Colonic mucosa (tissue), 4 donors: Measurements from ENCODE around the gene WNT7A. TPM values are rescaled to one million over a fixed set of nuclear protein-coding genes. Genes with fewer than 3 reads are reported as not detected.

Source experiments
- DNase-seq: peaks from one replicate; pipeline ENCODE4 v3.0.0-alpha.2; 2020
- H3K27ac ChIP-seq: fragments of 200-600 bp; one replicate; pipeline ENCODE4 v1.8.0; 2021
- H3K27me3 ChIP-seq: fragments of 200-600 bp; one replicate; pipeline ENCODE4 v1.8.0; 2021
- H3K36me3 ChIP-seq: fragments of 200-600 bp; one replicate; pipeline ENCODE4 v1.8.0; 2021
- H3K4me1 ChIP-seq: fragments of 200-600 bp; one replicate; pipeline ENCODE4 v1.8.0; 2021; ENCODE audit warnings: mild to moderate bottlenecking
- H3K4me3 ChIP-seq: fragments of 200-600 bp; one replicate; pipeline ENCODE4 v1.8.0; 2021
- H3K9ac ChIP-seq, 2 donors: one replicate each; pipeline ENCODE4 v1.7.0; 2013; ENCODE audit warnings: control low read depth in 2 of 2, low read depth in 2 of 2, low read length in 2 of 2
- H3K9me3 ChIP-seq: fragments of 200-600 bp; one replicate; pipeline ENCODE4 v1.8.0; 2021
- CTCF ChIP-seq: fragments of 200-600 bp; IDR thresholded peaks from one replicate; pipeline ENCODE4 v1.8.0; 2022; ENCODE audit warnings: antibody characterized with exemption, mild to moderate bottlenecking
- intact Hi-C: fragments of 100-400 bp; cut with DNase I; formaldehyde crosslinking; loops from one replicate; pipeline ENCODE4 v1.14.1; 2022
- total RNA-seq, 2 donors: library from RNA; stranded (reverse); fragmentation: NEBNext Ultra II Directional in 1 of 2; extraction: Animal tissue kit (Norgen Biotek cat#: 25700) in 1 of 2; gene quantifications; one replicate each; pipeline ENCODE4 v1.2.1, GENCODE V29; 2021
- donor health status: healthy.
- donor health status: DM: no; HTN: no; CAD: no.
- donor health status: DM: no; HTN: no; CAD: no.

The WNT7A gene
- total RNA-seq, 2 donors from 2014 or later = not detected

- Histone ChIP-seq H3K9ac (no peak overlapping the region), H3K9me3 (no peaks in the 10 kb centered on the region), H3K36me3 (no peaks in the 10 kb centered on the region), H3K27ac (no peak overlapping the region), H3K4me3 (no peak overlapping the region), H3K4me1 (no peaks in the 10 kb centered on the region), H3K27me3 (no peaks in the 10 kb centered on the region)
- intact Hi-C loops = no loop called here
- no peak for DNase-seq
- no peak for TF ChIP-seq CTCF
Observed at GRCh38 chr3:13851997-13852637, 27.8 kb downstream of the WNT7A start.

- H3K4me3 ChIP-seq = no peak overlapping the region
- TF ChIP-seq CTCF = no peak
- H3K27ac ChIP-seq = no peak overlapping the region
- H3K9me3 ChIP-seq = no peaks in the 10 kb centered on the region
- no peaks in the 10 kb centered on the region for H3K36me3 ChIP-seq
- intact Hi-C loops = no loop called here
- no peaks in the 10 kb centered on the region for H3K4me1 ChIP-seq
- DNase-seq = no peak
- no peaks in the 10 kb centered on the region for H3K27me3 ChIP-seq
- H3K9ac ChIP-seq = no peak overlapping the region
Observed at GRCh38 chr3:13851091-13851849, 28.6 kb downstream of the WNT7A start.

DNA sequence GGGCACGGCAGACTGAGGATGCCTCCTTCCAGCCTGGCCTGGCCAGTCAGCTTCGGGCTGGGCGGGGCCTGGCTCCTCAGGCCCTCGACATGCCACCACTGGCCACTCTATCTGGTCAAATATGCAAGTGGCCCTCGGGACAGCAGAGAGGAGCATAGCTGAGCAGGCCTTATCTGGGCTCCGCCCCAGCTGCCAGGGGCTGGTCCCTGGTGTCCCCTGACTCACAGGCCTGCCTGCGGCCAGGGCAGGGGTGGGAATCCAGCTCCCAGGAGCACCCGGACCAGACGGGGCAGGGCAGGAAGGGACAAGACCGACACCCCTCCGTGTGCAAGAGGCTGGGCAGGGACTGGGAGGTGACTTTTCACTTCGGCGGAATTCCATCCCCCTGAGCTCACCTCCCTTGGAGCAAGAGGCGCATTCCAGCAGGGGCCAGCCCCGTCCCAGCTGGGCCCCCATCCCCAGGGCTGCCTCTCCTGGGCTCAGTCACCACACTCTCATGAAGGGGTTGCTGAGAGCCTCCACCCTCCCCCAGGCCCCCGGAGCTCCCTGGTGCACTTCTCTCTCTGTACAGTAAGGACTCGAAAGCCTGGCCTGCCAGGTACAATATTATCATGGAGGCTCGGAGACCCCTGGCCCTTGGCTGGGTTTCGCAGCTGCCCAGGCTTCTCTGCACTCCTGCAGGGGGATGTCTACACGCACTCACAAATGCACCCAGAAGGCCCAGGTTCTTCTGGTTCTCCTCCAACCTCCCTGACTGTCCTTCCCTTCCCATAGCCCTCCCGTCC is 29.5 kb downstream of the WNT7A start:
- Histone ChIP-seq H3K36me3 (no peaks in the 10 kb centered on the region), H3K9me3 (no peaks in the 10 kb centered on the region), H3K4me1 (no peaks in the 10 kb centered on the region), H3K27ac (no peak overlapping the region), H3K9ac (no peak overlapping the region), H3K27me3 (no peaks in the 10 kb centered on the region), H3K4me3 (no peak overlapping the region)
- no peak for TF ChIP-seq CTCF
- no peak for DNase-seq
- intact Hi-C loops = no loop called here

- Histone ChIP-seq H3K9me3 (no peaks in the 10 kb centered on the region), H3K4me1 (no peaks in the 10 kb centered on the region), H3K27ac (no peak overlapping the region), H3K27me3 (no peaks in the 10 kb centered on the region), H3K36me3 (no peaks in the 10 kb centered on the region), H3K4me3 (no peak overlapping the region), H3K9ac (no peak overlapping the region)
- intact Hi-C loops = no loop called here
- DNase-seq = no peak
- no peak for TF ChIP-seq CTCF
Observed at GRCh38 chr3:13849018-13849417, 30.9 kb downstream of the WNT7A start.

DNA sequence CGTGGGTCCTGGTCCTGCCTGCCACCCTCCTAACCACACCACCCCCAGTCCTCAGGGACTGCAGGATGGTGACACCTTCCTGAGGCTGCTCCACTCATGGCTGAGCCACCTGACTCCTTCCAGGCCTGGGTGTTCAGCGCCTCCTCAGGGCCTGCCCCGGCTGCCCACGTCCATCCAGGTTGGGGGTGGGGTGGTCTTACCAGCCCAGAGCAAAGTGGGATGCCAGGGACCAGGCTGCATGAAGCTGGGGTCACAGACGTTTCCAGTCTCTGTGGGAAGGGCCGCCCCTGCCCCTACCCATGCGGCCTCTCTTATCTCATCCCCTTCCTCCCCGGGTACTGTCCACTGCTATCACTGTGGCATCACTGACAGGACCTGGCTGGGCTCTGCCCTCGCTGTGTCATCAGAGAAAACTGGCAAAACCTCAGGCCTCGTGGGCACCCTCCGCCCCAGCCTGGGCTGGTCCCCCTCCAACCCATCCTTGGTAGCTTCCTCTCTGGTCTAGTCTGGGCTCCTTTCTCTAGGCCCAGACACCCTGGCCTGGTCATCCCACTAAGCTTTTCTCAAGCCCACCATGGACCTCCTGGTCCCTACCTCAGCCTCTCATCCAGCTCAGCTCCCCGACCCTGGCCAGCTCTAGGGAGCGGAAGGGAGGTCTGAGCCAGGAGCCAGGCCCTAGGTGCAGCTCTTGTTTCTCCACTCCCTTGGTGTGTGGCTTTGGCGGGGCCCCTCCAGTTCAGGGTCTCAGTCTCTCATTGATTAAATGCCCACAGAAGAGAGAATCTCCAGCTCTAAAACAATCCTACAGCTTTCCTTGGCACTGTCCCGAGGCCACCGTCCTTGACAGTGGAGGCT is 32.9 kb downstream of the WNT7A start:
- Histone ChIP-seq H3K9ac (no peak overlapping the region), H3K27me3 (no peaks in the 10 kb centered on the region), H3K9me3 (no peaks in the 10 kb centered on the region), H3K4me1 (no peaks in the 10 kb centered on the region), H3K27ac (no peak overlapping the region), H3K4me3 (no peak overlapping the region), H3K36me3 (no peaks in the 10 kb centered on the region)
- no peak for TF ChIP-seq CTCF
- DNase-seq = no peak
- intact Hi-C loops = no loop called here
